ENCODE results near the gene SHF. TPM values are rescaled to one million over a fixed set of nuclear protein-coding genes. Genes with fewer than 3 reads are reported as not detected.

The SHF gene
- total and polyA plus RNA-seq, 2 of the 4 experiments (the other 2 are of a cell fraction) = 1.8 to 3.5 TPM

DNA sequence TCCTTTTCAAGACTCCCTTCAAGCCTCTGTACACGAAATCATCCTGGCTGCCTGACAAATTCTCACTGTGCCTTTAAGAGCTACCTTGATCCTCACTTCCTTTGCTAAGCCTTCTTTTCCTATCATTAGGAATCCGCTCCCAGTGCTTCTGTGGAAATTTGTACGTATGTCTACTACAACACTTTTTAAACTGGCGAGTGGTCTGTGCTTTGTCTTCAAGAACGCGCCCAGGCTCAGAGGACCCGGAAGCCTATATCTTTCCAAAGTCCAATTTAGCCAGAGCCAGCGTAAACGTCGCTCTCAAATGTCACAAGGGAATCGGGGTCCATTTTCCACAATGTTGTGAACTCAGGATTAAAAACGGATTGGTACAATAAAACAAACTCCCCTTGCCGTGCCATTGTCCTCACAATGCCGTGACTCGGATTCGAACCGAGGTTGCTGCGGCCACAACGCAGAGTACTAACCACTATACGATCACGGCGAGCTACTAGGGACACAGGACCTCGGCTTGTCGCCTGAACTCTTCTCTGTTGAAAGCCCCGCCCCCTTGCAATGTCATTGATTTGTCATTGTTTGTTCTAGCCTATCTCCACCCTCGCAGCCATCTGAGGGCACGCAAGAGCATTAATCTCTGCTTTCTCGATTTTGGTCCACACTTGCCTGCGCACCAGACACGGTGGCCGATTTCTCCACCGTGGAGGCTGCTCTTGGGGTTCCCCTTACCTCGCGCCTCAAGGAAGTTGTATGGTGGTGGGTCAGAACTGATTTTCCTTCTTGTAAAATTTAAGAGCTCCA, 12.4 kb upstream of the SHF start (continued):
- peak; percentile 15; the same call in 1 of the 2 replicates for TF ChIP-seq MAZ (IDR thresholded peaks at IDR 0.05; ENCODE audit: borderline replicate concordance, low read depth, low read length)
- TF ChIP-seq CEBPB (IDR thresholded peaks at IDR 0.05; ENCODE audit: low read depth, low read length) = no peak
- TF ChIP-seq RCOR1 (IDR thresholded peaks at IDR 0.05; ENCODE audit: insufficient replicate concordance, low read length) = no peak
